ENCODE data around the gene ACSM5.

- TF ChIP-seq, protein P1, sequence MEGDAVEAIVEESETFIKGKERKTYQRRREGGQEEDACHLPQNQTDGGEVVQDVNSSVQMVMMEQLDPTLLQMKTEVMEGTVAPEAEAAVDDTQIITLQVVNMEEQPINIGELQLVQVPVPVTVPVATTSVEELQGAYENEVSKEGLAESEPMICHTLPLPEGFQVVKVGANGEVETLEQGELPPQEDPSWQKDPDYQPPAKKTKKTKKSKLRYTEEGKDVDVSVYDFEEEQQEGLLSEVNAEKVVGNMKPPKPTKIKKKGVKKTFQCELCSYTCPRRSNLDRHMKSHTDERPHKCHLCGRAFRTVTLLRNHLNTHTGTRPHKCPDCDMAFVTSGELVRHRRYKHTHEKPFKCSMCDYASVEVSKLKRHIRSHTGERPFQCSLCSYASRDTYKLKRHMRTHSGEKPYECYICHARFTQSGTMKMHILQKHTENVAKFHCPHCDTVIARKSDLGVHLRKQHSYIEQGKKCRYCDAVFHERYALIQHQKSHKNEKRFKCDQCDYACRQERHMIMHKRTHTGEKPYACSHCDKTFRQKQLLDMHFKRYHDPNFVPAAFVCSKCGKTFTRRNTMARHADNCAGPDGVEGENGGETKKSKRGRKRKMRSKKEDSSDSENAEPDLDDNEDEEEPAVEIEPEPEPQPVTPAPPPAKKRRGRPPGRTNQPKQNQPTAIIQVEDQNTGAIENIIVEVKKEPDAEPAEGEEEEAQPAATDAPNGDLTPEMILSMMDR (optimal IDR thresholded peaks at IDR 0.05 in 1 of 3, IDR thresholded peaks at IDR 0.05 in 1 of 3, conservative IDR thresholded peaks at IDR 0.05 in 1 of 3; ENCODE audit: extremely low read depth in 1 of 3, insufficient read depth in 2 of 3, low read length in 3 of 3) = no peak
- TF ChIP-seq EZH2 (IDR thresholded peaks at IDR 0.05; ENCODE audit: low read length) = no peak
Measured at GRCh38 chr16:20411055-20411454, 1.7 kb downstream of the ACSM5 start.

Data from keratinocyte (primary cell).